ENCODE results near the gene ZNF282. TPM values are rescaled to one million over a fixed set of nuclear protein-coding genes. Genes with fewer than 3 reads are reported as not detected.

The ZNF282 gene
- total RNA-seq, 1 donor from 2014 or later, result 23.2 TPM

GRCh38 chr7:149154056-149154455 is 41.3 kb upstream of the ZNF282 start:
- Histone ChIP-seq H3K36me3 (ENCODE audit: control insufficient read depth, insufficient read depth, low read length) (peaks cover 10% of the 10 kb centered on the region), H3K4me3 (ENCODE audit: low read depth, low read length) (no peak overlapping the region), H3K27me3 (ENCODE audit: control insufficient read depth, insufficient read depth, low read length) (no peaks in the 10 kb centered on the region)
- TF ChIP-seq, protein P1, sequence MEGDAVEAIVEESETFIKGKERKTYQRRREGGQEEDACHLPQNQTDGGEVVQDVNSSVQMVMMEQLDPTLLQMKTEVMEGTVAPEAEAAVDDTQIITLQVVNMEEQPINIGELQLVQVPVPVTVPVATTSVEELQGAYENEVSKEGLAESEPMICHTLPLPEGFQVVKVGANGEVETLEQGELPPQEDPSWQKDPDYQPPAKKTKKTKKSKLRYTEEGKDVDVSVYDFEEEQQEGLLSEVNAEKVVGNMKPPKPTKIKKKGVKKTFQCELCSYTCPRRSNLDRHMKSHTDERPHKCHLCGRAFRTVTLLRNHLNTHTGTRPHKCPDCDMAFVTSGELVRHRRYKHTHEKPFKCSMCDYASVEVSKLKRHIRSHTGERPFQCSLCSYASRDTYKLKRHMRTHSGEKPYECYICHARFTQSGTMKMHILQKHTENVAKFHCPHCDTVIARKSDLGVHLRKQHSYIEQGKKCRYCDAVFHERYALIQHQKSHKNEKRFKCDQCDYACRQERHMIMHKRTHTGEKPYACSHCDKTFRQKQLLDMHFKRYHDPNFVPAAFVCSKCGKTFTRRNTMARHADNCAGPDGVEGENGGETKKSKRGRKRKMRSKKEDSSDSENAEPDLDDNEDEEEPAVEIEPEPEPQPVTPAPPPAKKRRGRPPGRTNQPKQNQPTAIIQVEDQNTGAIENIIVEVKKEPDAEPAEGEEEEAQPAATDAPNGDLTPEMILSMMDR (IDR thresholded peaks at IDR 0.05; ENCODE audit: insufficient read depth, low read length, severe bottlenecking), result no peak
- FAIRE-seq (no peak), DNase-seq (ENCODE audit: low read depth) (no peak)

DNA sequence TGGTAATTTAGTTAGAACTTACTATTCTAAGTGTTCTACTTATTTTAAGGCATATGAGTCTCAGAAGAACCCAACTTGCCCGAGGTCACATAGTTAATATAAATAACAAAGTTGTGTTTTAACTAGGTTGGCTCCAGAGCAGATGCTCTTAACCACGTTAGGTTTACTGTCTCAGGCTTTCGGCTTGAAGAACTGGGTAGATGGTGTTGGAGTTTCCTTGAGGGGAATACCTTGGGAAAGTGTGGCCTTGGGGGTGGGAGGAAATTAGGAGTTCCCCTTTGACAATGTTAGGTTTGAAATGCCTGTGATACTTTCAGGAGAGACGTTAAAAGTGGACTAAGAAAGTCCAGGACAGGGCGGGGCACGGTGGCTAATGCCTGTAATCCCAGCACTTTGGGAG is 38.4 kb upstream of the ZNF282 start:
- H3K36me3 ChIP-seq (ENCODE audit: control insufficient read depth, insufficient read depth, low read length), result peaks cover 11% of the 10 kb centered on the region

DNA sequence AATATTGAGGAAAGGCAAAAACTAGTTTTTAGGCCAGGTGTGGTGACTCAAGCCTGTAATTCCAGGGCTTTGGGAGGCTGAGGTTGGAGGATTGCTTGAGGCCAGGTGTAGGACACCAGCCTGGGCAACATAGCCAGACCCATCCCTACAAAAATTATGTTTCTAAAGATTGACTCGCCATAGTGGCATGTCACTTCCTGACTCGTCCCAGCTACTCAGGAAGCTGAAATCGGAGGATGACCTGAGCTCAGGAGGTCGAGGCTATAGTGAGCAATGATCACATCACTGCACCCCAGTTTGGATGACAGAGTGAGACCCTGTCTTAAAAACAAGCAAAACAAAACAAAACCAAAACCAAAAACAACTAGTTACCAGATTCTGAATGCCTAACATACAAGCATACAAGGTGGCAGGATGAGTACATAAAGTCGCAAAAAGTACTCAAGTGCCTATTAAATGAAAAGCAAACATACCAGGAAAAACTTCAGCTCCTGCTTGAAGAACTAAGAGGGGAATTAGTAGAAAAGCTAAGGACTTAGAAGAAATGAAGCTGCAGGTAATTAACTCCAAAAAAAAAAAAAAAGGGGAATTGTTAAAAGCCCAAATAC is 34.0 kb upstream of the ZNF282 start:
- FAIRE-seq (no peak), DNase-seq (ENCODE audit: low read depth) (peak; percentile 35)
- Histone ChIP-seq H3K27me3 (ENCODE audit: control insufficient read depth, insufficient read depth, low read length) (no peaks in the 10 kb centered on the region), H3K36me3 (ENCODE audit: control insufficient read depth, insufficient read depth, low read length) (peaks cover 5% of the 10 kb centered on the region), H3K4me3 (ENCODE audit: low read depth, low read length) (no peak overlapping the region)
- TF ChIP-seq, protein P1 (IDR thresholded peaks at IDR 0.05; ENCODE audit: insufficient read depth, low read length, severe bottlenecking), result no peak

More for the DNA sequence above, 38.4 kb upstream of the ZNF282 start:
- TF ChIP-seq, protein P1 (IDR thresholded peaks at IDR 0.05; ENCODE audit: insufficient read depth, low read length, severe bottlenecking), result no peak
- FAIRE-seq, result no peak
- DNase-seq (ENCODE audit: low read depth), result no peak
- no peak overlapping the region for H3K4me3 ChIP-seq (ENCODE audit: low read depth, low read length)
- no peaks in the 10 kb centered on the region for H3K27me3 ChIP-seq (ENCODE audit: control insufficient read depth, insufficient read depth, low read length)

DNA sequence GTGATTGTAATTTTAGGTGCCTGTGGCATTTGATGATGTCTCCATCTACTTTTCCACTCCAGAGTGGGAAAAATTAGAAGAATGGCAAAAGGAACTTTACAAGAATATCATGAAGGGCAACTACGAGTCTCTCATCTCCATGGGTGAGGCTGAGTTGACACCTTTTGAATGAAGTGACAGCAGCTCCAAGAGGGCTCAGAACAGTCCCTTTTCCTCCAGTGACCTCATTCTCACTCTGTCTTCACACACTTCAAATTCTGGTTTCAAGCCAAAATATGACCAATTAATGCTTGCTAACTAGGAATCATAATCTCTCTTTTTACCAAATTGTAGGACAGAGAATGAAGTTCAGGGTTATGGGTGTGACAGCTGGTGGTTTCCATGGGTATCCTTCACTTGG is 29.2 kb upstream of the ZNF282 start:
- Histone ChIP-seq H3K27me3 (ENCODE audit: control insufficient read depth, insufficient read depth, low read length) (no peaks in the 10 kb centered on the region), H3K4me3 (ENCODE audit: low read depth, low read length) (no peak overlapping the region), H3K36me3 (ENCODE audit: control insufficient read depth, insufficient read depth, low read length) (peaks cover 11% of the 10 kb centered on the region)
- FAIRE-seq, result no peak
- DNase-seq (ENCODE audit: low read depth), result no peak
- TF ChIP-seq, protein P1 (IDR thresholded peaks at IDR 0.05; ENCODE audit: insufficient read depth, low read length, severe bottlenecking), result no peak

GRCh38 chr7:149166630-149167352 is 28.6 kb upstream of the ZNF282 start:
- Histone ChIP-seq H3K4me3 (ENCODE audit: low read depth, low read length) (no peak overlapping the region), H3K36me3 (ENCODE audit: control insufficient read depth, insufficient read depth, low read length) (peaks cover 9% of the 10 kb centered on the region), H3K27me3 (ENCODE audit: control insufficient read depth, insufficient read depth, low read length) (no peaks in the 10 kb centered on the region)
- peak; percentile 72 for DNase-seq (ENCODE audit: low read depth)
- TF ChIP-seq, protein P1 (IDR thresholded peaks at IDR 0.05; ENCODE audit: insufficient read depth, low read length, severe bottlenecking), result no peak
- no peak for FAIRE-seq
